Mesothelial cell of epicardium (in vitro differentiated cells): ENCODE measurements around the gene DDX23. TPM values are rescaled to one million over a fixed set of nuclear protein-coding genes. Genes with fewer than 3 reads are reported as not detected.
A peak's percentile ranks its signal among the peaks of the same experiment; 100 is the strongest.

ENCODE experiments used
- DNase-seq, 2 experiments: peaks; one replicate each; pipeline ENCODE4 v3.0.0; 2021; ENCODE audit warnings: low spot score in 2 of 2; ENCODE audit not compliant: unreplicated experiment in 2 of 2
- H3K27ac Mint-ChIP-seq: 2 replicates; pipeline ENCODE4 v1.8.0; 2021; ENCODE audit warnings: mixed read lengths
- H3K27me3 Mint-ChIP-seq: 2 replicates; pipeline ENCODE4 v1.8.0; 2021; ENCODE audit warnings: low read depth, mixed read lengths
- H3K36me3 Mint-ChIP-seq: 2 replicates; pipeline ENCODE4 v1.8.0; 2021; ENCODE audit warnings: mixed read lengths
- H3K4me1 Mint-ChIP-seq: 2 replicates; pipeline ENCODE4 v1.8.0; 2021; ENCODE audit warnings: mixed read lengths
- H3K4me3 Mint-ChIP-seq: 2 replicates; pipeline ENCODE4 v1.8.0; 2021; ENCODE audit warnings: mild to moderate bottlenecking, moderate library complexity, mixed read lengths
- H3K9me3 Mint-ChIP-seq: 2 replicates; pipeline ENCODE4 v1.8.0; 2021; ENCODE audit warnings: mixed read lengths
- CTCF ChIP-seq: fragments of 200-600 bp; sonication (generic); IDR thresholded peaks from one replicate; pipeline ENCODE4 v1.5.0; 2021; ENCODE audit warnings: antibody characterized with exemption; ENCODE audit not compliant: unreplicated experiment
- total RNA-seq: library from RNA; stranded (reverse); gene quantifications from 3 replicates; pipeline ENCODE4 v1.2.1, GENCODE V29; 2021

The DDX23 gene
- total RNA-seq, 1 donor from 2014 or later, result 106 TPM

GRCh38 chr12:48815126-48816110 is 36.5 kb downstream of the DDX23 start:
- peak overlapping the region; percentile 85 for H3K4me3 Mint-ChIP-seq
- H3K9me3 Mint-ChIP-seq, result no peaks in the 10 kb centered on the region
- no peak for TF ChIP-seq CTCF
- H3K36me3 Mint-ChIP-seq, result no peaks in the 10 kb centered on the region
- DNase-seq, result peak; percentile 64 to 76
- H3K4me1 Mint-ChIP-seq, result peaks cover 66% of the 10 kb centered on the region
- H3K27me3 Mint-ChIP-seq, result no peaks in the 10 kb centered on the region
- H3K27ac Mint-ChIP-seq, result peak overlapping the region; percentile 93

DNA sequence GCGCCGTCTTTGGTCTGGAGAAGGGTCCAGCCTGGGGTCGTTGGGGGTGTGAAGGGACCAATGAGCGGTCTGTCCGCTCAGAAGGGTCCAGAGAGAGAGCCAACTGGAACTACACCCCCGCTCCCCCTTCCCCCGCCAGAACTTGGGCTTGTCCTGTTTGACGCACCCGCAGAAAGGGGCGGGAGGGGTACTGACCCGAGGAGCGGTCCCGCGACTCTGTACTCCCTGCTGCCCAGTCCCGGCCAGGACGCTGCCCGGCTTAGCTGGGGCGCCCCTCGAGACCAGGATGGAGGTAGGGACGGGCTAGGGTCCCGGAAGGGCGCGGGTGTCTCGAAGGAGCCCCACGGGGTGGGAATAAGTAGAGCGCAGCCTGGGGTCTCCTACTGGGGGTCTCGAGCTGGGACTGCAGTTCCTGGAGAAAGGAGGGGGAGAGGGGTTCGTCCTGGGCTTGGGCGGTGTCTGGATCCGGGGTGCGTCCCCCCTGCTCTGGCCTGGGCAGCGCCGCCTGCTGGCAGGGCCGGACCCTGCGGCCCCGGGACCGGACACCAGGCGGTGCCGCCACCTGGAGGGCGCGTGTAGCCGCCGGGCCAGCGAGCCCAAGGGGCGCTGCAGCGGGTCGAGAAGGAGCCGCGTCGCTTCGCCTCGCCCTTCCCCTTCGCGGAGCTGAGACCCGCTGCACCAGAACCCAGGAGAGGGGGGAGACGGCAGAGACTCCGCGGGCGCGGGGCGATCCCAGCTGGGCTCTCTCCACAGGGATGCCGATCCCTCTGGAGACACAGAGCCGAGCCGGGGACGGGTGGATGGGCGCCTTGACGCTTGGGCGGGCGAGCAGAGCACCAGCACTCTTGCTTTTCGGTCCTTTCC is 37.5 kb downstream of the DDX23 start:
- Mint-ChIP-seq H3K4me1 (peaks cover 59% of the 10 kb centered on the region), H3K27ac (peak overlapping the region; percentile 93), H3K36me3 (no peaks in the 10 kb centered on the region), H3K4me3 (peak overlapping the region; percentile 85), H3K27me3 (no peaks in the 10 kb centered on the region), H3K9me3 (no peaks in the 10 kb centered on the region)
- TF ChIP-seq CTCF, result peak; percentile 91
- peak; percentile 61 to 88 for DNase-seq

GRCh38 chr12:48813465-48814261 is 38.3 kb downstream of the DDX23 start:
- peak overlapping the region; percentile 47 for H3K27ac Mint-ChIP-seq
- H3K4me1 Mint-ChIP-seq, result peaks cover 52% of the 10 kb centered on the region

GRCh38 chr12:48812389-48812788 is 39.6 kb downstream of the DDX23 start:
- no peak for DNase-seq
- Mint-ChIP-seq H3K4me1 (peaks cover 46% of the 10 kb centered on the region), H3K36me3 (no peaks in the 10 kb centered on the region), H3K27me3 (no peaks in the 10 kb centered on the region), H3K4me3 (peak overlapping the region; percentile 31), H3K27ac (peak overlapping the region; percentile 43), H3K9me3 (no peaks in the 10 kb centered on the region)
- no peak for TF ChIP-seq CTCF

More at GRCh38 chr12:48813465-48814261, 38.3 kb downstream of the DDX23 start:
- Mint-ChIP-seq H3K9me3 (no peaks in the 10 kb centered on the region), H3K27me3 (no peaks in the 10 kb centered on the region), H3K36me3 (no peaks in the 10 kb centered on the region), H3K4me3 (peak overlapping the region; percentile 85)
- no peak for TF ChIP-seq CTCF
- no peak for DNase-seq
